Testis (tissue), 2 donors: Measurements from ENCODE around the gene BEAN1.

ENCODE experiments used
- CTCF ChIP-seq, 3 experiments: fragments of 450-650 bp in 2 of 3; fragments of 200-600 bp in 1 of 3; sonication (generic) in 1 of 3; IDR thresholded peaks; one replicate each; pipeline ENCODE4 v1.5.1; 2016 to 2019; ENCODE audit warnings: antibody characterized with exemption in 3 of 3, mild to moderate bottlenecking in 2 of 3, moderate library complexity in 1 of 3
- POLR2A ChIP-seq: fragments of 450-650 bp; IDR thresholded peaks from one replicate; pipeline ENCODE4 v1.6.1; 2017; ENCODE audit warnings: antibody characterized with exemption, mild to moderate bottlenecking, moderate library complexity

GRCh38 chr16:66495440-66495839 lies 68.3 kb downstream of the BEAN1 start:
- TF ChIP-seq CTCF (IDR thresholded peaks at IDR 0.05) = no peak
- no peak for TF ChIP-seq POLR2A
